GM12878 (cell line): ENCODE results near the gene ELF2. TPM values are rescaled to one million over a fixed set of nuclear protein-coding genes. Genes with fewer than 3 reads are reported as not detected.

ENCODE experiments used
- BMI1 ChIP-seq: fragments of 450-650 bp; IDR thresholded peaks from 2 replicates; pipeline ENCODE4 v1.6.1; 2016; ENCODE audit warnings: mild to moderate bottlenecking, moderate library complexity, borderline replicate concordance
- CBX5 ChIP-seq: sonication (generic); IDR thresholded peaks from 2 replicates; pipeline ENCODE4 v1.6.1; 2016; ENCODE audit warnings: low read depth, moderate library complexity, mild to moderate bottlenecking, inconsistent platforms
- GATAD2B ChIP-seq: fragments of 450-650 bp; conservative IDR thresholded peaks from 2 replicates; pipeline ENCODE4 v1.6.1; 2017; ENCODE audit warnings: low read depth, mild to moderate bottlenecking, moderate library complexity
- JUND ChIP-seq: IDR thresholded peaks from 2 replicates; pipeline ENCODE4 v1.6.1; 2012; ENCODE audit warnings: low read depth, mild to moderate bottlenecking, low read length, improper control_type of control experiment, moderate library complexity
- NR2C2 ChIP-seq: IDR thresholded peaks from 2 replicates; pipeline ENCODE4 v1.6.1; 2011; ENCODE audit warnings: borderline replicate concordance, low read depth; ENCODE audit not compliant: control insufficient read depth, insufficient read length
- POLR2AphosphoS5 ChIP-seq: IDR thresholded peaks from 2 replicates; pipeline ENCODE4 v1.6.1; 2011; ENCODE audit warnings: mild to moderate bottlenecking, low read length, inconsistent platforms
- SPI1 ChIP-seq: IDR thresholded peaks from 2 replicates; pipeline ENCODE4 v1.6.1; 2011; ENCODE audit warnings: low read depth, mild to moderate bottlenecking, low read length, moderate library complexity, borderline replicate concordance; ENCODE audit not compliant: insufficient read depth
- STAT1 ChIP-seq: fragments of 450-650 bp; conservative IDR thresholded peaks from 2 replicates; pipeline ENCODE4 v1.6.1; 2014; ENCODE audit warnings: antibody characterized with exemption, mild to moderate bottlenecking
- ZNF274 ChIP-seq: IDR thresholded peaks from one replicate; pipeline ENCODE4 v1.8.0; 2011; ENCODE audit not compliant: insufficient read length, insufficient read depth
- polyA plus RNA-seq, 11 experiments: library from polyadenylated mRNA; depleted of rRNA in 4 of 11; unstranded in 6 of 11; stranded (reverse) in 5 of 11; fragments of >200 nt; fragmentation: Nextera tagmentation in 4 of 11; fragmentation: Illumina TruSeq in 1 of 11; extraction: Ambion mirVana in 4 of 11; extraction: Trizol in 1 of 11; gene quantifications; 1 replicate in 1 of 11; 2 replicates in 10 of 11; pipeline versions ENCODE4 v1.2.1 to v1.2.3, GENCODE V29; 2011 to 2016; ENCODE audit warnings: inconsistent platforms in 2 of 11, missing spikeins in 2 of 11, low read depth in 1 of 11
- total RNA-seq, 4 experiments: library from RNA; depleted of rRNA in 3 of 4; stranded (reverse); fragments of >200 nt in 3 of 4; fragmentation: Illumina TruSeq in 1 of 4; extraction: Trizol in 1 of 4; gene quantifications; 2 replicates each; pipeline versions ENCODE4 v1.2.1 to v1.2.3, GENCODE V29; 2013 to 2021
- TF ChIP-seq, protein P1 (sequence below): IDR thresholded peaks from 2 replicates; pipeline ENCODE4 v1.6.1; 2011; ENCODE audit warnings: borderline replicate concordance, low read depth, mild to moderate bottlenecking, moderate library complexity, low read length; ENCODE audit not compliant: insufficient read depth, poor library complexity, severe bottlenecking
- TF ChIP-seq, protein P2 (sequence below): IDR thresholded peaks from 2 replicates; pipeline ENCODE4 v1.6.1; 2012; ENCODE audit warnings: low read depth, low read length, improper control_type of control experiment
- TF ChIP-seq, protein P3 (sequence below): fragments of 450-650 bp; IDR thresholded peaks from 2 replicates; pipeline ENCODE4 v1.6.1; 2018; ENCODE audit warnings: borderline replicate concordance, mild to moderate bottlenecking; ENCODE audit not compliant: partially characterized antibody
- TF ChIP-seq, protein P4 (sequence below): fragments of 150-350 bp; IDR thresholded peaks from 2 replicates; pipeline ENCODE4 v1.6.1; 2014; ENCODE audit warnings: mild to moderate bottlenecking, low read depth, low read length
- TF ChIP-seq, protein P5 (sequence below): fragments of 450-650 bp; IDR thresholded peaks from 2 replicates; pipeline ENCODE4 v1.6.1; 2016; ENCODE audit warnings: mild to moderate bottlenecking

Gene ELF2
- total and polyA plus RNA-seq, 10 of the 15 experiments (the other 5 are each of a cell fraction or from before 2014, with no cell fraction given) = 10.5 to 30.1 (median 20.5) TPM

DNA sequence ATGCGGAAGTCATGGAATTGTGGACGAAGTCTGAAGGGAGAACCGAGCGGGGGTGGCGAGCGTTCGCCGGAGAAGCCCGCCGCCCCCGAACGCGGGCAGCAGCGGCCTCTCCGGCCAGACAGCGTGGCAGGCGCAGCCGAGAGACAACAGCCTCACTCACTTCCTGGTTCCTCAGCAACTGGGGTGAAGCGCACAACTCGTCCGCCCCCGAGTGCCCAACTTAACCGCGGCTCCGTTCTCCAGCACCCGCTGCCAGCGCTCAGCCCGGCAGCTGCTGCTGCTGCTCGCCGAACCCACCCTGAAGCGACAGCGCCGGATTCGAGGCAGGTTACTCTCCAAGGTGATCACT, 93.4 kb downstream of the ELF2 start (continued):
- TF ChIP-seq, protein P1, sequence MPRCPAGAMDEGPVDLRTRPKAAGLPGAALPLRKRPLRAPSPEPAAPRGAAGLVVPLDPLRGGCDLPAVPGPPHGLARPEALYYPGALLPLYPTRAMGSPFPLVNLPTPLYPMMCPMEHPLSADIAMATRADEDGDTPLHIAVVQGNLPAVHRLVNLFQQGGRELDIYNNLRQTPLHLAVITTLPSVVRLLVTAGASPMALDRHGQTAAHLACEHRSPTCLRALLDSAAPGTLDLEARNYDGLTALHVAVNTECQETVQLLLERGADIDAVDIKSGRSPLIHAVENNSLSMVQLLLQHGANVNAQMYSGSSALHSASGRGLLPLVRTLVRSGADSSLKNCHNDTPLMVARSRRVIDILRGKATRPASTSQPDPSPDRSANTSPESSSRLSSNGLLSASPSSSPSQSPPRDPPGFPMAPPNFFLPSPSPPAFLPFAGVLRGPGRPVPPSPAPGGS = peak; percentile 49
- TF ChIP-seq SPI1 (peak; percentile 52), STAT1 (no peak), BMI1 (no peak), GATAD2B (peak; percentile 56), POLR2AphosphoS5 (peak; percentile 84), NR2C2 (no peak), JUND (no peak), CBX5 (0 out of 2 replicates have a peak, but pooled peaks have one; percentile 35), ZNF274 (no peak)
- TF ChIP-seq, protein P2, sequence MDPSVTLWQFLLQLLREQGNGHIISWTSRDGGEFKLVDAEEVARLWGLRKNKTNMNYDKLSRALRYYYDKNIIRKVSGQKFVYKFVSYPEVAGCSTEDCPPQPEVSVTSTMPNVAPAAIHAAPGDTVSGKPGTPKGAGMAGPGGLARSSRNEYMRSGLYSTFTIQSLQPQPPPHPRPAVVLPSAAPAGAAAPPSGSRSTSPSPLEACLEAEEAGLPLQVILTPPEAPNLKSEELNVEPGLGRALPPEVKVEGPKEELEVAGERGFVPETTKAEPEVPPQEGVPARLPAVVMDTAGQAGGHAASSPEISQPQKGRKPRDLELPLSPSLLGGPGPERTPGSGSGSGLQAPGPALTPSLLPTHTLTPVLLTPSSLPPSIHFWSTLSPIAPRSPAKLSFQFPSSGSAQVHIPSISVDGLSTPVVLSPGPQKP = no peak
- TF ChIP-seq, protein P3, sequence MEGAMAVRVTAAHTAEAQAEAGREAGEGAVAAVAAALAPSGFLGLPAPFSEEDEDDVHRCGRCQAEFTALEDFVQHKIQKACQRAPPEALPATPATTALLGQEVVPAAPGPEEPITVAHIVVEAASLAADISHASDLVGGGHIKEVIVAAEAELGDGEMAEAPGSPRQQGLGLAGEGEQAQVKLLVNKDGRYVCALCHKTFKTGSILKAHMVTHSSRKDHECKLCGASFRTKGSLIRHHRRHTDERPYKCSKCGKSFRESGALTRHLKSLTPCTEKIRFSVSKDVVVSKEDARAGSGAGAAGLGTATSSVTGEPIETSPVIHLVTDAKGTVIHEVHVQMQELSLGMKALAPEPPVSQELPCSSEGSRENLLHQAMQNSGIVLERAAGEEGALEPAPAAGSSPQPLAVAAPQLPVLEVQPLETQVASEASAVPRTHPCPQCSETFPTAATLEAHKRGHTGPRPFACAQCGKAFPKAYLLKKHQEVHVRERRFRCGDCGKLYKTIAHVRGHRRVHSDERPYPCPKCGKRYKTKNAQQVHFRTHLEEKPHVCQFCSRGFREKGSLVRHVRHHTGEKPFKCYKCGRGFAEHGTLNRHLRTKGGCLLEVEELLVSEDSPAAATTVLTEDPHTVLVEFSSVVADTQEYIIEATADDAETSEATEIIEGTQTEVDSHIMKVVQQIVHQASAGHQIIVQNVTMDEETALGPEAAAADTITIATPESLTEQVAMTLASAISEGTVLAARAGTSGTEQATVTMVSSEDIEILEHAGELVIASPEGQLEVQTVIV = peak; percentile 70
- TF ChIP-seq, protein P4, sequence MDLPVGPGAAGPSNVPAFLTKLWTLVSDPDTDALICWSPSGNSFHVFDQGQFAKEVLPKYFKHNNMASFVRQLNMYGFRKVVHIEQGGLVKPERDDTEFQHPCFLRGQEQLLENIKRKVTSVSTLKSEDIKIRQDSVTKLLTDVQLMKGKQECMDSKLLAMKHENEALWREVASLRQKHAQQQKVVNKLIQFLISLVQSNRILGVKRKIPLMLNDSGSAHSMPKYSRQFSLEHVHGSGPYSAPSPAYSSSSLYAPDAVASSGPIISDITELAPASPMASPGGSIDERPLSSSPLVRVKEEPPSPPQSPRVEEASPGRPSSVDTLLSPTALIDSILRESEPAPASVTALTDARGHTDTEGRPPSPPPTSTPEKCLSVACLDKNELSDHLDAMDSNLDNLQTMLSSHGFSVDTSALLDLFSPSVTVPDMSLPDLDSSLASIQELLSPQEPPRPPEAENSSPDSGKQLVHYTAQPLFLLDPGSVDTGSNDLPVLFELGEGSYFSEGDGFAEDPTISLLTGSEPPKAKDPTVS = no peak
- TF ChIP-seq, protein P5, sequence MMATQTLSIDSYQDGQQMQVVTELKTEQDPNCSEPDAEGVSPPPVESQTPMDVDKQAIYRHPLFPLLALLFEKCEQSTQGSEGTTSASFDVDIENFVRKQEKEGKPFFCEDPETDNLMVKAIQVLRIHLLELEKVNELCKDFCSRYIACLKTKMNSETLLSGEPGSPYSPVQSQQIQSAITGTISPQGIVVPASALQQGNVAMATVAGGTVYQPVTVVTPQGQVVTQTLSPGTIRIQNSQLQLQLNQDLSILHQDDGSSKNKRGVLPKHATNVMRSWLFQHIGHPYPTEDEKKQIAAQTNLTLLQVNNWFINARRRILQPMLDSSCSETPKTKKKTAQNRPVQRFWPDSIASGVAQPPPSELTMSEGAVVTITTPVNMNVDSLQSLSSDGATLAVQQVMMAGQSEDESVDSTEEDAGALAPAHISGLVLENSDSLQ = no peak
